Breast epithelium (tissue), 3 donors: Measurements from ENCODE around the gene GJD4.

Source experiments
- CTCF ChIP-seq, 3 donors: fragments of 450-650 bp; IDR thresholded peaks; one replicate each; pipeline ENCODE4 v1.5.1; 2016 to 2017; ENCODE audit warnings: antibody characterized with exemption in 3 of 3, mild to moderate bottlenecking in 3 of 3, moderate library complexity in 3 of 3
- POLR2A ChIP-seq: fragments of 450-650 bp; IDR thresholded peaks from one replicate; pipeline ENCODE4 v1.6.1; 2016; ENCODE audit warnings: antibody characterized with exemption, mild to moderate bottlenecking, moderate library complexity

DNA sequence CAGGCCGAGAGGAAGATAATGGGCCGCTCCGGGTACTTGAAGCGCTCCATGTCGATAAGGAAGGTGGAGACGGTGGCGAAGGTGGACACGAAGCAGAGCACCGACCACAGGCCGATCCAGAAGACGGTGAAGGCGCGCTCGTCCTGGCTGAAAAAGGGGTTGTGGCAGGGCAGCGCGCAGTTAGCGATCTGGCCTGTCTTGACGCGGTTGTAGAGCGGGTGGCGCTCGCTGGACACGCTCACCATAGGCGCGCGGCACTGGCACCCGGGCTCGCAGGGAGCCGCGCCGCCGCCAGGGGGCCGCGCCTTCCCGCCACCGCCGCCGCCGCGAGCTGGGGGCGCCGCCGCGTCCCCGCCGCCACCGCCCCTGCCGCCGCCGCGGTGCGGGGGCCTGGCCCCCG, 35.3 kb downstream of the GJD4 start:
- TF ChIP-seq POLR2A (no peak), CTCF (IDR thresholded peaks at IDR 0.05) (peak in 2 of 3 donors; percentile 7 to 59)
